CD14-positive monocyte (primary cell): Measurements from ENCODE around the gene BASP1. TPM values are rescaled to one million over a fixed set of nuclear protein-coding genes. Genes with fewer than 3 reads are reported as not detected.

Experiments used
- DNase-seq, 3 donors: peaks; one replicate each; pipeline ENCODE4 v3.0.0-alpha.2; 2011 to 2022
- H2AFZ ChIP-seq: 2 replicates; pipeline ENCODE4 v1.6.0; 2012; ENCODE audit warnings: mild to moderate bottlenecking, low read depth, low read length, inconsistent platforms; ENCODE audit not compliant: insufficient read depth, poor library complexity, severe bottlenecking
- H3K27ac ChIP-seq, 2 donors: 1 replicate in 1 of 2; 2 replicates in 1 of 2; pipeline ENCODE4 v1.5.1; 2012 to 2013; ENCODE audit warnings: low read length in 2 of 2, control low read depth in 1 of 2, inconsistent platforms in 1 of 2, low read depth in 1 of 2, mild to moderate bottlenecking in 1 of 2
- H3K27me3 ChIP-seq, 2 donors: one replicate each; pipeline versions ENCODE4 v1.6.0 to v1.6.1; 2011 to 2013; ENCODE audit warnings: low read length in 2 of 2; ENCODE audit not compliant: control insufficient read depth in 2 of 2, insufficient read depth in 2 of 2
- H3K36me3 ChIP-seq, 2 donors: replicated peaks in 1 of 2; 1 replicate in 1 of 2; 2 replicates in 1 of 2; pipeline versions ENCODE4 v1.5.1 to v1.6.1; 2012 to 2013; ENCODE audit warnings: low read length in 2 of 2, control low read depth in 1 of 2, inconsistent platforms in 1 of 2, mild to moderate bottlenecking in 1 of 2; ENCODE audit not compliant: insufficient read depth in 2 of 2, control insufficient read depth in 1 of 2
- H3K4me1 ChIP-seq, 2 donors: 1 replicate in 1 of 2; 2 replicates in 1 of 2; pipeline versions ENCODE4 v1.5.1 to v1.6.1; 2012 to 2013; ENCODE audit warnings: low read length in 2 of 2, control low read depth in 1 of 2, inconsistent platforms in 1 of 2, mild to moderate bottlenecking in 1 of 2, moderate library complexity in 1 of 2; ENCODE audit not compliant: insufficient read depth in 2 of 2, control insufficient read depth in 1 of 2
- H3K4me2 ChIP-seq: replicated peaks from 2 replicates; pipeline ENCODE3; 2012; ENCODE audit warnings: low read length, moderate library complexity, mild to moderate bottlenecking; ENCODE audit not compliant: poor library complexity, severe bottlenecking; ENCODE audit errors: extremely low read depth
- H3K4me3 ChIP-seq, 3 experiments: fragments of 200-600 bp in 1 of 3; sonication (generic) in 1 of 3; replicated peaks in 1 of 3; 1 replicate in 2 of 3; 2 replicates in 1 of 3; pipeline ENCODE4 v1.5.1; 2011 to 2013; ENCODE audit warnings: low read length in 3 of 3, mild to moderate bottlenecking in 3 of 3, control low read depth in 2 of 3, low read depth in 2 of 3, inconsistent platforms in 1 of 3, moderate library complexity in 1 of 3
- H3K79me2 ChIP-seq: 2 replicates; pipeline ENCODE4 v1.6.0; 2012; ENCODE audit warnings: mild to moderate bottlenecking, control low read depth, inconsistent platforms, low read length, moderate library complexity; ENCODE audit not compliant: insufficient read depth
- H3K9ac ChIP-seq: 2 replicates; pipeline ENCODE4 v1.6.0; 2017; ENCODE audit warnings: low read length, mild to moderate bottlenecking; ENCODE audit not compliant: insufficient read depth, poor library complexity, severe bottlenecking
- H3K9me3 ChIP-seq, 2 donors: replicated peaks in 1 of 2; 1 replicate in 1 of 2; 2 replicates in 1 of 2; pipeline versions ENCODE4 v1.5.1 to v1.6.1; 2012 to 2013; ENCODE audit warnings: low read length in 2 of 2, control low read depth in 1 of 2; ENCODE audit not compliant: control insufficient read depth in 1 of 2, insufficient read depth in 1 of 2
- H4K20me1 ChIP-seq: 2 replicates; pipeline ENCODE4 v1.6.0; 2012; ENCODE audit warnings: mild to moderate bottlenecking, low read length, control low read depth, moderate library complexity; ENCODE audit not compliant: insufficient read depth
- H3K27ac Mint-ChIP-seq, 7 donors: one replicate each; pipeline ENCODE4 v1.8.0; 2020; ENCODE audit warnings: mild to moderate bottlenecking in 7 of 7, mixed read lengths in 7 of 7, moderate library complexity in 6 of 7, inconsistent platforms in 2 of 7
- H3K27me3 Mint-ChIP-seq, 3 donors: one replicate each; pipeline ENCODE4 v1.8.0; 2021 to 2022; ENCODE audit warnings: low read depth in 3 of 3, mild to moderate bottlenecking in 3 of 3, mixed read lengths in 3 of 3, moderate library complexity in 3 of 3, inconsistent platforms in 1 of 3
- H3K36me3 Mint-ChIP-seq, 2 donors: one replicate each; pipeline ENCODE4 v1.8.0; 2020; ENCODE audit warnings: mixed read lengths in 2 of 2, inconsistent platforms in 1 of 2, mild to moderate bottlenecking in 1 of 2
- H3K4me1 Mint-ChIP-seq: one replicate; pipeline ENCODE4 v1.8.0; 2020; ENCODE audit warnings: mild to moderate bottlenecking, mixed read lengths
- H3K4me3 Mint-ChIP-seq, 2 donors: one replicate each; pipeline ENCODE4 v1.8.0; 2020; ENCODE audit warnings: mild to moderate bottlenecking in 2 of 2, mixed read lengths in 2 of 2, moderate library complexity in 1 of 2
- H3K9me3 Mint-ChIP-seq, 7 donors: one replicate each; pipeline ENCODE4 v1.8.0; 2020 to 2022; ENCODE audit warnings: mixed read lengths in 7 of 7, mild to moderate bottlenecking in 6 of 7, moderate library complexity in 6 of 7, inconsistent platforms in 2 of 7
- WGBS: methylation state at CpG from one replicate; pipeline ENCODE4 v1.1.5; 2013; ENCODE audit warnings: missing lambda C conversion rate; ENCODE audit not compliant: insufficient coverage; 5-methylcytosine and 5-hydroxymethylcytosine counted together
- intact Hi-C, 2 donors: fragments of 100-400 bp; cut with micrococcal nuclease; formaldehyde crosslinking; loops; one replicate each; pipeline versions ENCODE4 v1.15.0 to v1.15.1; 2023
- polyA plus RNA-seq, 3 donors: library from polyadenylated mRNA; depleted of rRNA in 1 of 3; unstranded in 2 of 3; stranded (reverse) in 1 of 3; fragments of 300-500 nt in 2 of 3; fragments of >200 nt in 1 of 3; fragmentation: Illumina TruSeq in 2 of 3; gene quantifications; 1 replicate in 2 of 3; 2 replicates in 1 of 3; pipeline ENCODE4 v1.2.3, GENCODE V29; 2012 to 2021
- TF ChIP-seq, protein P1 (sequence below): fragments of 200-600 bp; IDR thresholded peaks from one replicate; pipeline ENCODE4 v1.8.0; 2022; ENCODE audit warnings: antibody characterized with exemption, mild to moderate bottlenecking

BASP1 gene
- polyA plus RNA-seq, 3 donors = 23.7 to 61.6 (median 36.6) TPM

- Mint-ChIP-seq H3K27me3 (no peaks in the 10 kb centered on the region), H3K9me3 (no peaks in the 10 kb centered on the region), H3K4me1 (peaks cover 51% of the 10 kb centered on the region), H3K27ac (peak overlapping the region in 5 of 7 donors; percentile 4 to 58 (median 30)), H3K4me3 (no peak overlapping the region), H3K36me3 (peaks cover 37 to 38% of the 10 kb centered on the region in 2 donors)
- no peak for DNase-seq
- Histone ChIP-seq H3K36me3 (peaks cover 0 to 20% of the 10 kb centered on the region in 2 donors), H3K27me3 (no peaks in the 10 kb centered on the region), H3K27ac (peak overlapping the region in 1 of 2 donors; percentile 15), H3K4me1 (peaks cover 38 to 40% of the 10 kb centered on the region in 2 donors), H3K79me2 (peaks cover 99% of the 10 kb centered on the region), H3K4me2 (no peak overlapping the region), H2AFZ (no peak overlapping the region), H4K20me1 (peaks cover 38% of the 10 kb centered on the region), H3K9ac (no peak overlapping the region), H3K4me3 (no peak overlapping the region), H3K9me3 (no peaks in the 10 kb centered on the region)
- WGBS = 100% methylated on average over 4 of the region's 9 CpGs
- TF ChIP-seq, protein P1, sequence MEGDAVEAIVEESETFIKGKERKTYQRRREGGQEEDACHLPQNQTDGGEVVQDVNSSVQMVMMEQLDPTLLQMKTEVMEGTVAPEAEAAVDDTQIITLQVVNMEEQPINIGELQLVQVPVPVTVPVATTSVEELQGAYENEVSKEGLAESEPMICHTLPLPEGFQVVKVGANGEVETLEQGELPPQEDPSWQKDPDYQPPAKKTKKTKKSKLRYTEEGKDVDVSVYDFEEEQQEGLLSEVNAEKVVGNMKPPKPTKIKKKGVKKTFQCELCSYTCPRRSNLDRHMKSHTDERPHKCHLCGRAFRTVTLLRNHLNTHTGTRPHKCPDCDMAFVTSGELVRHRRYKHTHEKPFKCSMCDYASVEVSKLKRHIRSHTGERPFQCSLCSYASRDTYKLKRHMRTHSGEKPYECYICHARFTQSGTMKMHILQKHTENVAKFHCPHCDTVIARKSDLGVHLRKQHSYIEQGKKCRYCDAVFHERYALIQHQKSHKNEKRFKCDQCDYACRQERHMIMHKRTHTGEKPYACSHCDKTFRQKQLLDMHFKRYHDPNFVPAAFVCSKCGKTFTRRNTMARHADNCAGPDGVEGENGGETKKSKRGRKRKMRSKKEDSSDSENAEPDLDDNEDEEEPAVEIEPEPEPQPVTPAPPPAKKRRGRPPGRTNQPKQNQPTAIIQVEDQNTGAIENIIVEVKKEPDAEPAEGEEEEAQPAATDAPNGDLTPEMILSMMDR = no peak
- intact Hi-C loops = no loop called here
Observed at GRCh38 chr5:17232405-17232804, 15.0 kb downstream of the BASP1 start.

DNA sequence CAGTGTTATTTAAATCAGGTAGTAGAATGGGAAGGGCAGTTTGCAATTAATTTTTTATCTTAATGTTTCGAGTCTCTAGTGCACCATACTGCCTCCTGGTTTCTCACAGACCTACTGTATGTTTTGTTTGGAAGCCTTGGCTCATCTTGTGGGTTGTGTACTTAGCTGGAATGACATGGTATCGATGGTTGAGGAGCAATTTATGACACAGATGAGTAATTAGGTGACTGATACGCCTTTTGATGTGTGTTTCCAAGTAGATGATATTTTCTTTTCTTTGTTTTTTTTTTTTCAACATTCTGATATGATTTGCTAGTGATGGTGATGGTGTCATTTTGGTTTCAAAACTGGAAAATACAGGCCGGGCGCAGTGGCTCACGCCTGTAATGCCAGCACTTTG lies 16.1 kb downstream of the BASP1 start:
- H4K20me1 ChIP-seq = peaks cover 36% of the 10 kb centered on the region
- Mint-ChIP-seq H3K9me3 (no peaks in the 10 kb centered on the region), H3K36me3 (peaks cover 40 to 46% of the 10 kb centered on the region in 2 donors), H3K4me3 (no peak overlapping the region), H3K27me3 (no peaks in the 10 kb centered on the region), H3K4me1 (peaks cover 40% of the 10 kb centered on the region), H3K27ac (peak overlapping the region; percentile 79 to 95 (median 94))
- no peak overlapping the region for H2AFZ ChIP-seq
- intact Hi-C loops = no loop called here
- no peaks in the 10 kb centered on the region for H3K27me3 ChIP-seq
- no peak overlapping the region for H3K9ac ChIP-seq
- 100% methylated on average over 6 of the region's 6 CpGs for WGBS
- H3K9me3 ChIP-seq = no peaks in the 10 kb centered on the region
- H3K79me2 ChIP-seq = peaks cover 99% of the 10 kb centered on the region
- DNase-seq = peak in 1 of 3 donors; percentile 29
- H3K4me1 ChIP-seq = peaks cover 36 to 38% of the 10 kb centered on the region in 2 donors
- peak overlapping the region; percentile 73 to 77 for H3K27ac ChIP-seq
- TF ChIP-seq, protein P1 = no peak
- no peak overlapping the region for H3K4me2 ChIP-seq
- H3K36me3 ChIP-seq = peaks cover 0 to 20% of the 10 kb centered on the region in 2 donors
- H3K4me3 ChIP-seq = no peak overlapping the region
